WTC11 (cell line): ENCODE data around the gene PMF1. TPM values are rescaled to one million over a fixed set of nuclear protein-coding genes. Genes with fewer than 3 reads are reported as not detected.

Experiments used
- ATAC-seq: fragments of 200-7000 bp; cut with Tn5 transposase; 2 replicates; pipeline ENCODE4 v1.10.0; 2021; ENCODE audit warnings: mild to moderate bottlenecking, moderate library complexity
- CTCF ChIA-PET: fragments of 300-600 bp; sonication (Branson Sonifier 250); formaldehyde crosslinking; loops from one replicate; lab custom pipeline; 2021; ENCODE audit warnings: antibody characterized with exemption; lab: Charles Lee
- POLR2A ChIA-PET: fragments of 350-600 bp; sonication (Branson Sonifier 250); formaldehyde crosslinking; loops from one replicate; lab custom pipeline; 2021; ENCODE audit warnings: antibody characterized with exemption; lab: Charles Lee
- DNase-seq: peaks from one replicate; pipeline ENCODE4 v3.0.0; 2021; ENCODE audit warnings: low spot score
- H3K27ac Mint-ChIP-seq: 2 replicates; pipeline ENCODE4 v1.8.0; 2021; ENCODE audit warnings: mixed read lengths
- H3K27me3 Mint-ChIP-seq: 2 replicates; pipeline ENCODE4 v1.8.0; 2021; ENCODE audit warnings: low read depth, mild to moderate bottlenecking, moderate library complexity, mixed read lengths
- H3K36me3 Mint-ChIP-seq: 2 replicates; pipeline ENCODE4 v1.8.0; 2021; ENCODE audit warnings: mixed read lengths
- H3K4me1 Mint-ChIP-seq: 2 replicates; pipeline ENCODE4 v1.8.0; 2022; ENCODE audit warnings: mixed read lengths
- H3K4me3 Mint-ChIP-seq: 2 replicates; pipeline ENCODE4 v1.8.0; 2021; ENCODE audit warnings: mild to moderate bottlenecking, moderate library complexity, mixed read lengths
- H3K9me3 Mint-ChIP-seq: 2 replicates; pipeline ENCODE4 v1.8.0; 2021; ENCODE audit warnings: mixed read lengths
- ATF1 ChIP-seq: sonication (generic); formaldehyde crosslinking; IDR thresholded peaks from 2 replicates; pipeline ENCODE4 v1.8.1; 2023; ENCODE audit warnings: mild to moderate bottlenecking, moderate library complexity, missing genetic modification reagents
- CBFB ChIP-seq: sonication (generic); formaldehyde crosslinking; IDR thresholded peaks from 2 replicates; pipeline ENCODE4 v1.8.1; 2022; ENCODE audit warnings: mild to moderate bottlenecking, low read depth, missing genetic modification reagents
- CREB1 ChIP-seq: sonication (generic); formaldehyde crosslinking; IDR thresholded peaks from 2 replicates; pipeline ENCODE4 v1.8.0; 2023; ENCODE audit warnings: mild to moderate bottlenecking, missing genetic modification reagents
- E2F1 ChIP-seq: sonication (generic); formaldehyde crosslinking; IDR thresholded peaks from 2 replicates; pipeline ENCODE4 v1.8.0; 2022; ENCODE audit warnings: mild to moderate bottlenecking, missing genetic modification reagents
- ESRRA ChIP-seq: sonication (generic); formaldehyde crosslinking; IDR thresholded peaks from 2 replicates; pipeline ENCODE4 v1.8.1; 2022; ENCODE audit warnings: mild to moderate bottlenecking, missing genetic modification reagents, borderline replicate concordance
- FOXK1 ChIP-seq: sonication (generic); formaldehyde crosslinking; IDR thresholded peaks from 2 replicates; pipeline ENCODE4 v1.8.0; 2022; ENCODE audit warnings: mild to moderate bottlenecking, moderate library complexity, missing genetic modification reagents
- FOXP1 ChIP-seq: sonication (generic); formaldehyde crosslinking; IDR thresholded peaks from 2 replicates; pipeline ENCODE4 v1.8.0; 2022; ENCODE audit warnings: missing genetic modification reagents, mild to moderate bottlenecking, moderate library complexity, borderline replicate concordance
- GRHL2 ChIP-seq: fragments of 250-450 bp; sonication (Bioruptor Pico); IDR thresholded peaks from 2 replicates; pipeline ENCODE4 v1.8.0; 2022; ENCODE audit warnings: mild to moderate bottlenecking, moderate library complexity; ENCODE audit not compliant: insufficient replicate concordance, severe bottlenecking
- GTF2I ChIP-seq: fragments of 250-450 bp; sonication (Bioruptor Pico); conservative IDR thresholded peaks from 2 replicates; pipeline ENCODE4 v1.4.0; 2021; ENCODE audit warnings: mild to moderate bottlenecking
- IRF2 ChIP-seq: sonication (generic); formaldehyde crosslinking; IDR thresholded peaks from 2 replicates; pipeline ENCODE4 v1.8.0; 2022; ENCODE audit warnings: low read depth, missing genetic modification reagents, borderline replicate concordance
- KAT7 ChIP-seq: sonication (generic); formaldehyde crosslinking; IDR thresholded peaks from 2 replicates; pipeline ENCODE4 v1.8.1; 2023; ENCODE audit warnings: missing genetic modification reagents, mild to moderate bottlenecking, borderline replicate concordance
- NFE2L1 ChIP-seq: sonication (generic); formaldehyde crosslinking; IDR thresholded peaks from 2 replicates; pipeline ENCODE4 v1.8.1; 2023; ENCODE audit warnings: missing genetic modification reagents
- NR2C2 ChIP-seq: sonication (generic); formaldehyde crosslinking; IDR thresholded peaks from 2 replicates; pipeline ENCODE4 v1.8.0; 2022; ENCODE audit warnings: mild to moderate bottlenecking, missing genetic modification reagents
- PRRX2 ChIP-seq: fragments of 250-450 bp; sonication (Bioruptor Pico); IDR thresholded peaks from 2 replicates; pipeline ENCODE4 v1.8.0; 2021; ENCODE audit warnings: mild to moderate bottlenecking
- RORB ChIP-seq: fragments of 250-450 bp; sonication (Bioruptor Pico); IDR thresholded peaks from 2 replicates; pipeline ENCODE4 v1.9.0; 2021; ENCODE audit warnings: mild to moderate bottlenecking
- SMAD3 ChIP-seq: sonication (generic); formaldehyde crosslinking; IDR thresholded peaks from 2 replicates; pipeline ENCODE4 v1.8.0; 2022; ENCODE audit warnings: missing genetic modification reagents, mild to moderate bottlenecking, borderline replicate concordance
- SOX15 ChIP-seq: fragments of 250-450 bp; sonication (Bioruptor Pico); IDR thresholded peaks from 2 replicates; pipeline ENCODE4 v1.9.0; 2021; ENCODE audit warnings: mild to moderate bottlenecking
- SP1 ChIP-seq: sonication (generic); formaldehyde crosslinking; conservative IDR thresholded peaks from 2 replicates; pipeline ENCODE4 v1.8.1; 2022; ENCODE audit warnings: missing genetic modification reagents
- TCF7 ChIP-seq: sonication (generic); formaldehyde crosslinking; IDR thresholded peaks from 2 replicates; pipeline ENCODE4 v1.8.0; 2022; ENCODE audit warnings: mild to moderate bottlenecking, low read depth, missing genetic modification reagents, moderate library complexity
- TEAD1 ChIP-seq: sonication (generic); formaldehyde crosslinking; IDR thresholded peaks from 2 replicates; pipeline ENCODE4 v1.8.0; 2022; ENCODE audit warnings: mild to moderate bottlenecking, missing genetic modification reagents
- TP53 ChIP-seq: sonication (generic); formaldehyde crosslinking; IDR thresholded peaks from 2 replicates; pipeline ENCODE4 v1.8.1; 2023; ENCODE audit warnings: mild to moderate bottlenecking, missing genetic modification reagents
- ZNF317 ChIP-seq: sonication (generic); formaldehyde crosslinking; IDR thresholded peaks from 2 replicates; pipeline ENCODE4 v1.8.1; 2023; ENCODE audit warnings: low read depth, mild to moderate bottlenecking, moderate library complexity, missing genetic modification reagents, borderline replicate concordance
- ZNF425 ChIP-seq: fragments of 250-450 bp; sonication (Bioruptor Pico); conservative IDR thresholded peaks from 2 replicates; pipeline ENCODE4 v1.9.0; 2021; ENCODE audit warnings: mild to moderate bottlenecking
- ZNF671 ChIP-seq: fragments of 250-450 bp; sonication (Bioruptor Pico); IDR thresholded peaks from 2 replicates; pipeline ENCODE4 v1.8.0; 2021; ENCODE audit warnings: mild to moderate bottlenecking
- total RNA-seq: library from RNA; stranded (reverse); gene quantifications from 3 replicates; pipeline ENCODE4 v1.2.3, GENCODE V29; 2021
- TF ChIP-seq, protein P1 (sequence below): sonication (generic); formaldehyde crosslinking; IDR thresholded peaks from 2 replicates; pipeline ENCODE4 v1.8.1; 2023; ENCODE audit warnings: mild to moderate bottlenecking, missing genetic modification reagents, moderate library complexity
- TF ChIP-seq, protein P2 (sequence below): sonication (generic); formaldehyde crosslinking; IDR thresholded peaks from 2 replicates; pipeline ENCODE4 v1.8.1; 2022; ENCODE audit warnings: low read depth, mild to moderate bottlenecking, moderate library complexity, missing genetic modification reagents, borderline replicate concordance

Gene PMF1
- total RNA-seq, 1 experiment from 2014 or later, result 129 TPM

- TF ChIP-seq E2F1, result 0 out of 2 replicates have a peak, but pooled peaks have one; percentile 21
- TF ChIP-seq RORB (CRISPR knock-in tag), result no peak
- no peak for TF ChIP-seq ATF1
- TF ChIP-seq SP1 (CRISPR knock-in tag), result peak; percentile 92
- no peak for TF ChIP-seq IRF2 (CRISPR knock-in tag)
- TF ChIP-seq ESRRA (CRISPR knock-in tag), result no peak; the same call in 1 of the 2 replicates
- TF ChIP-seq GRHL2 (CRISPR knock-in tag), result no peak
- TF ChIP-seq NR2C2 (CRISPR knock-in tag), result no peak
- TF ChIP-seq SOX15 (CRISPR knock-in tag), result no peak
- no peak for TF ChIP-seq GTF2I (CRISPR knock-in tag)
- peak; percentile 90; the same call in 1 of the 2 replicates for TF ChIP-seq TEAD1
- peak; percentile 72; the same call in 1 of the 2 replicates for TF ChIP-seq NFE2L1
- TF ChIP-seq TP53 (CRISPR knock-in tag), result 0 out of 2 replicates have a peak, but pooled peaks have one; percentile 74
- no peak for TF ChIP-seq ZNF671 (CRISPR knock-in tag)
- peak; percentile 91 for TF ChIP-seq FOXP1 (CRISPR knock-in tag)
- TF ChIP-seq KAT7, result peak; percentile 67; the same call in 1 of the 2 replicates
- TF ChIP-seq FOXK1 (CRISPR knock-in tag), result peak; percentile 80; the same call in 1 of the 2 replicates
- TF ChIP-seq CREB1 (CRISPR knock-in tag), result no peak
These were observed 69.8 kb downstream of the PMF1 start, which contains the start of gene SMG5 (continued) for GRCh38 chr1:156282479-156283222.

- ChIA-PET CTCF (interaction anchor here (0.9 to 2.4 kb wide), 16 partner anchors 19 to 346 kb away, joined by 3 to 18 read pairs (median 6); partner anchors contain the start of genes CCT3, PMF1 and TSACC), POLR2A (interaction anchor here (0.6 to 2.0 kb wide), 9 partner anchors 11 to 1989 kb away, joined by 3 to 10 read pairs (median 5); partner anchors contain the start of genes CCT3, PMF1 and TSACC)
- DNase-seq, result no peak
- TF ChIP-seq, protein P1, sequence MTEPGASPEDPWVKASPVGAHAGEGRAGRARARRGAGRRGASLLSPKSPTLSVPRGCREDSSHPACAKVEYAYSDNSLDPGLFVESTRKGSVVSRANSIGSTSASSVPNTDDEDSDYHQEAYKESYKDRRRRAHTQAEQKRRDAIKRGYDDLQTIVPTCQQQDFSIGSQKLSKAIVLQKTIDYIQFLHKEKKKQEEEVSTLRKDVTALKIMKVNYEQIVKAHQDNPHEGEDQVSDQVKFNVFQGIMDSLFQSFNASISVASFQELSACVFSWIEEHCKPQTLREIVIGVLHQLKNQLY (CRISPR knock-in tag), result no peak
- TF ChIP-seq, protein P2, sequence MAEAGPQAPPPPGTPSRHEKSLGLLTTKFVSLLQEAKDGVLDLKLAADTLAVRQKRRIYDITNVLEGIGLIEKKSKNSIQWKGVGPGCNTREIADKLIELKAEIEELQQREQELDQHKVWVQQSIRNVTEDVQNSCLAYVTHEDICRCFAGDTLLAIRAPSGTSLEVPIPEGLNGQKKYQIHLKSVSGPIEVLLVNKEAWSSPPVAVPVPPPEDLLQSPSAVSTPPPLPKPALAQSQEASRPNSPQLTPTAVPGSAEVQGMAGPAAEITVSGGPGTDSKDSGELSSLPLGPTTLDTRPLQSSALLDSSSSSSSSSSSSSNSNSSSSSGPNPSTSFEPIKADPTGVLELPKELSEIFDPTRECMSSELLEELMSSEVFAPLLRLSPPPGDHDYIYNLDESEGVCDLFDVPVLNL (CRISPR knock-in tag), result no peak
- TF ChIP-seq SMAD3 (CRISPR knock-in tag) (no peak), ZNF317 (no peak), PRRX2 (CRISPR knock-in tag) (no peak), NFE2L1 (no peak), TCF7 (no peak), ZNF425 (no peak), CBFB (CRISPR knock-in tag) (no peak), SP1 (CRISPR knock-in tag) (no peak), ESRRA (CRISPR knock-in tag) (no peak)
- Mint-ChIP-seq H3K27ac (peak overlapping the region; percentile 97), H3K36me3 (peaks cover 4% of the 10 kb centered on the region), H3K9me3 (no peaks in the 10 kb centered on the region), H3K27me3 (no peaks in the 10 kb centered on the region), H3K4me1 (peaks cover 24% of the 10 kb centered on the region), H3K4me3 (peak overlapping the region; percentile 97)
- ATAC-seq, result no peak
These were observed 70.7 kb downstream of the PMF1 start for GRCh38 chr1:156283521-156283920.
